ENCODE measurements around the gene STAP1. TPM values are rescaled to one million over a fixed set of nuclear protein-coding genes. Genes with fewer than 3 reads are reported as not detected.

Gene STAP1
- total RNA-seq, 1 experiment from 2014 or later = not detected

DNA sequence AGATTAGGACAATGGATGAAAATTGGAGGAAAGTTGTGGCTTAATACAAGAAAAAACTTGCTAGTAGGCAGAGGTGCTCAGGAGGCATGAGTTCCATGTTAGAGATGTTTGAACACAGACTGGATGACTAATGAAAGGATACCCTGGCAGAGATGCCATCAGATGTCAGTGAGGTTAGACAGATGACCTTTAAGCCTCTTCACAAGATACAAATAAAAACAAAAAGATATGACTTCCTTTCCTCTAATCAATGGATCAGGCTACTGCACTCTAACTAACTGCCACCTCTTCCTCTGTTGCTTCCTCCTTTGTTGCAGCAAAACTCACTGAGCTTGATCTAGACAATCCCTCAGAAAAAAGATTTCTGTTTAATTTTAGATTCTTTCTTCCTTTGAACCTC is 14.7 kb downstream of the STAP1 start:
- no peak overlapping the region for H4K8ac ChIP-seq (replicated peaks; ENCODE audit: insufficient read length, low read depth, low read length)
- H2AFZ ChIP-seq (ENCODE audit: low read length) = no peak overlapping the region
- no peaks in the 10 kb centered on the region for H3K23me2 ChIP-seq (ENCODE audit: insufficient read length, low read depth, low read length, poor library complexity, severe bottlenecking)
- H4K20me1 ChIP-seq (ENCODE audit: control insufficient read depth, insufficient read depth, insufficient read length) = no peaks in the 10 kb centered on the region
- TF ChIP-seq, protein P1, sequence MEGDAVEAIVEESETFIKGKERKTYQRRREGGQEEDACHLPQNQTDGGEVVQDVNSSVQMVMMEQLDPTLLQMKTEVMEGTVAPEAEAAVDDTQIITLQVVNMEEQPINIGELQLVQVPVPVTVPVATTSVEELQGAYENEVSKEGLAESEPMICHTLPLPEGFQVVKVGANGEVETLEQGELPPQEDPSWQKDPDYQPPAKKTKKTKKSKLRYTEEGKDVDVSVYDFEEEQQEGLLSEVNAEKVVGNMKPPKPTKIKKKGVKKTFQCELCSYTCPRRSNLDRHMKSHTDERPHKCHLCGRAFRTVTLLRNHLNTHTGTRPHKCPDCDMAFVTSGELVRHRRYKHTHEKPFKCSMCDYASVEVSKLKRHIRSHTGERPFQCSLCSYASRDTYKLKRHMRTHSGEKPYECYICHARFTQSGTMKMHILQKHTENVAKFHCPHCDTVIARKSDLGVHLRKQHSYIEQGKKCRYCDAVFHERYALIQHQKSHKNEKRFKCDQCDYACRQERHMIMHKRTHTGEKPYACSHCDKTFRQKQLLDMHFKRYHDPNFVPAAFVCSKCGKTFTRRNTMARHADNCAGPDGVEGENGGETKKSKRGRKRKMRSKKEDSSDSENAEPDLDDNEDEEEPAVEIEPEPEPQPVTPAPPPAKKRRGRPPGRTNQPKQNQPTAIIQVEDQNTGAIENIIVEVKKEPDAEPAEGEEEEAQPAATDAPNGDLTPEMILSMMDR (conservative IDR thresholded peaks at IDR 0.05) = no peak
- peaks cover 10 to 12% of the 10 kb centered on the region in 2 experiments for H3K4me1 Mint-ChIP-seq
- H3K23ac ChIP-seq (ENCODE audit: insufficient read length, low read depth, low read length) = no peak overlapping the region
- no peak overlapping the region for H4K5ac ChIP-seq (ENCODE audit: insufficient read length, low read depth, low read length)
- H3K79me1 ChIP-seq (ENCODE audit: insufficient read depth, low read depth, low read length, poor library complexity, severe bottlenecking) = no peaks in the 10 kb centered on the region
- no peak overlapping the region for H4K91ac ChIP-seq (ENCODE audit: insufficient read length, low read depth, low read length)
- H3K4me1 ChIP-seq (ENCODE audit: insufficient read depth, low read length) = no peaks in the 10 kb centered on the region; the same call in 1 of the 2 replicates
- H3K4ac ChIP-seq (ENCODE audit: low read depth, low read length) = no peak overlapping the region
- no peaks in the 10 kb centered on the region for H3K36me3 Mint-ChIP-seq (ENCODE audit: insufficient read depth in 1 of 3, low read depth in 3 of 3)
- no peak overlapping the region for H3K9ac ChIP-seq (ENCODE audit: extremely low read depth, insufficient read length, low read length)
- no peak overlapping the region for H2BK5ac ChIP-seq (ENCODE audit: insufficient read length, low read length)
- no peaks in the 10 kb centered on the region for H3K9me3 Mint-ChIP-seq
- DNase-seq = no peak
- no peaks in the 10 kb centered on the region for H3K27me3 ChIP-seq (ENCODE audit: insufficient read depth, low read length)
- H2BK20ac ChIP-seq (ENCODE audit: low read depth, low read length, poor library complexity, severe bottlenecking) = no peak overlapping the region
- no peak overlapping the region for H3K18ac ChIP-seq (ENCODE audit: insufficient read length, low read depth, low read length)
- H3K4me2 ChIP-seq (ENCODE audit: insufficient read depth, insufficient read length, low read length) = no peak overlapping the region
- H3K14ac ChIP-seq (ENCODE audit: insufficient read depth, low read length) = no peak overlapping the region
- no peak overlapping the region for H2BK12ac ChIP-seq (ENCODE audit: insufficient read length, low read depth, low read length)
- no peak overlapping the region for H2AK5ac ChIP-seq (ENCODE audit: insufficient read length, low read length)
- no peak overlapping the region for H2BK15ac ChIP-seq (ENCODE audit: low read depth, low read length)
- H3K79me2 ChIP-seq (ENCODE audit: insufficient read depth, low read length) = no peaks in the 10 kb centered on the region
- H3K27ac ChIP-seq (ENCODE audit: insufficient read length, low read depth, low read length) = no peak overlapping the region
- no peak overlapping the region for H2BK120ac ChIP-seq (ENCODE audit: low read depth, low read length, poor library complexity, severe bottlenecking)
- H3K4me3 Mint-ChIP-seq = no peak overlapping the region
- H3T11ph ChIP-seq (ENCODE audit: low read length) = no peak overlapping the region
- no peak overlapping the region for H3K27ac Mint-ChIP-seq
- no peak overlapping the region for H3K56ac ChIP-seq (ENCODE audit: insufficient read length, low read depth, low read length)
- no peaks in the 10 kb centered on the region for H3K9me3 ChIP-seq (ENCODE audit: control insufficient read depth, low read depth, low read length)
- H3K27me3 Mint-ChIP-seq (ENCODE audit: low read depth) = no peaks in the 10 kb centered on the region
